Spleen (tissue), 11 donors: ENCODE measurements around the gene WARS2. TPM values are rescaled to one million over a fixed set of nuclear protein-coding genes. Genes with fewer than 3 reads are reported as not detected.
"Not testable (repeated sequence)": the region's sequence is repeated elsewhere in the genome, so short reads cannot be mapped to it uniquely, and the experiment has no call there.

ENCODE experiments used
- DNase-seq: peaks from one replicate; pipeline ENCODE4 v3.0.0-alpha.2; 2020
- H3K27ac ChIP-seq, 8 donors: fragments of 200-600 bp; sonication (generic) in 7 of 8; 1 replicate in 4 of 8; 2 replicates in 4 of 8; pipeline versions ENCODE4 v1.5.0 to v1.8.0; 2016 to 2021; ENCODE audit warnings: inconsistent platforms in 4 of 8, mild to moderate bottlenecking in 4 of 8, moderate library complexity in 1 of 8
- H3K27me3 ChIP-seq, 7 donors: fragments of 200-600 bp; sonication (generic) in 6 of 7; replicated peaks in 1 of 7; 1 replicate in 4 of 7; 2 replicates in 3 of 7; pipeline versions ENCODE4 v1.5.0 to v1.8.0; 2016 to 2021; ENCODE audit warnings: inconsistent platforms in 3 of 7, mild to moderate bottlenecking in 1 of 7
- H3K36me3 ChIP-seq, 6 donors: fragments of 200-600 bp; sonication (generic) in 5 of 6; 1 replicate in 4 of 6; 2 replicates in 2 of 6; pipeline versions ENCODE4 v1.5.0 to v1.8.0; 2016 to 2021; ENCODE audit warnings: inconsistent platforms in 2 of 6
- H3K4me1 ChIP-seq, 6 donors: fragments of 200-600 bp; sonication (generic) in 5 of 6; 1 replicate in 3 of 6; 2 replicates in 3 of 6; pipeline versions ENCODE4 v1.5.0 to v1.8.0; 2016 to 2021; ENCODE audit warnings: inconsistent platforms in 3 of 6
- H3K4me3 ChIP-seq, 8 donors: fragments of 200-600 bp; sonication (generic) in 7 of 8; 1 replicate in 4 of 8; 2 replicates in 4 of 8; pipeline versions ENCODE4 v1.5.0 to v1.8.0; 2016 to 2021; ENCODE audit warnings: inconsistent platforms in 4 of 8, mild to moderate bottlenecking in 4 of 8, moderate library complexity in 2 of 8
- H3K9me3 ChIP-seq, 8 donors: fragments of 200-600 bp; sonication (generic) in 7 of 8; 1 replicate in 4 of 8; 2 replicates in 4 of 8; pipeline versions ENCODE4 v1.5.0 to v1.8.0; 2016 to 2021; ENCODE audit warnings: inconsistent platforms in 4 of 8
- POLR2A ChIP-seq, 3 donors: fragments of 450-650 bp; IDR thresholded peaks; one replicate each; pipeline ENCODE4 v1.5.1; 2017; ENCODE audit warnings: antibody characterized with exemption in 3 of 3, mild to moderate bottlenecking in 1 of 3
- POLR2AphosphoS5 ChIP-seq, 3 donors: sonication (generic); formaldehyde crosslinking; IDR thresholded peaks; one replicate each; pipeline ENCODE4 v1.5.1; 2017; ENCODE audit warnings: antibody characterized with exemption in 3 of 3
- WGBS, 5 donors: extraction: QIAGEN DNeasy Blood & Tissue Kit in 3 of 5; methylation state at CpG; one replicate each; pipeline versions ENCODE4 v1.1.5 to v1.1.7; 2013 to 2018; 5-methylcytosine and 5-hydroxymethylcytosine counted together
- intact Hi-C: fragments of 100-400 bp; cut with DNase I; formaldehyde crosslinking; loops from one replicate; pipeline ENCODE4 v1.15.0; 2023; ENCODE audit warnings: low total_unique reads
- polyA plus RNA-seq, 3 donors: library from polyadenylated mRNA; stranded (reverse); fragments of 200-250 nt; gene quantifications; one replicate each; pipeline ENCODE4 v1.2.1, GENCODE V29; 2013
- total RNA-seq, 7 donors: library from RNA; depleted of rRNA in 3 of 7; stranded (reverse); fragments of >200 nt in 3 of 7; fragmentation: NEBNext Ultra II Directional in 4 of 7; extraction: Animal tissue kit (Norgen Biotek cat#: 25700) in 4 of 7; gene quantifications; one replicate each; pipeline versions ENCODE4 v1.1.0 to v1.2.1, GENCODE V29; 2016 to 2021
- TF ChIP-seq, protein P1 (sequence below), 11 experiments: fragments of 200-600 bp in 7 of 11; fragments of 450-650 bp in 4 of 11; sonication (generic) in 4 of 11; IDR thresholded peaks in 8 of 11; conservative IDR thresholded peaks in 3 of 11; 1 replicate in 7 of 11; 2 replicates in 4 of 11; pipeline versions ENCODE4 v1.4.0 to v1.8.0; 2016 to 2021; ENCODE audit warnings: antibody characterized with exemption in 11 of 11, inconsistent platforms in 4 of 11, mild to moderate bottlenecking in 1 of 11
- donor health status: healthy with polysubstance abuse.
- donor health status: DM: no; HTN: no; CAD: no; lungs with moderate emphysema.
- donor health status: DM: no; HTN: no; CAD: no.
- donor health status: Bipolar disorder and iron deficiency.
- donor health status: healthy.
- donor health status: DM: no; HTN: no; CAD: no.
- donor health status: DM: yes; HTN: yes; CAD: no.

WARS2 gene
- total and polyA plus RNA-seq, 10 donors, result 2.9 to 13.0 (median 8.5) TPM

GRCh38 chr1:119159111-119159510 lies 18.7 kb upstream of the WARS2 start:
- Histone ChIP-seq H3K36me3 (peaks cover 0 to 82% (median 32%) of the 10 kb centered on the region in 6 donors), H3K27me3 (no peaks in the 10 kb centered on the region), H3K4me1 (no peaks in the 10 kb centered on the region), H3K27ac (no peak overlapping the region), H3K4me3 (no peak overlapping the region), H3K9me3 (no peaks in the 10 kb centered on the region)
- no peak for TF ChIP-seq POLR2A (IDR thresholded peaks at IDR 0.05)
- TF ChIP-seq, protein P1, sequence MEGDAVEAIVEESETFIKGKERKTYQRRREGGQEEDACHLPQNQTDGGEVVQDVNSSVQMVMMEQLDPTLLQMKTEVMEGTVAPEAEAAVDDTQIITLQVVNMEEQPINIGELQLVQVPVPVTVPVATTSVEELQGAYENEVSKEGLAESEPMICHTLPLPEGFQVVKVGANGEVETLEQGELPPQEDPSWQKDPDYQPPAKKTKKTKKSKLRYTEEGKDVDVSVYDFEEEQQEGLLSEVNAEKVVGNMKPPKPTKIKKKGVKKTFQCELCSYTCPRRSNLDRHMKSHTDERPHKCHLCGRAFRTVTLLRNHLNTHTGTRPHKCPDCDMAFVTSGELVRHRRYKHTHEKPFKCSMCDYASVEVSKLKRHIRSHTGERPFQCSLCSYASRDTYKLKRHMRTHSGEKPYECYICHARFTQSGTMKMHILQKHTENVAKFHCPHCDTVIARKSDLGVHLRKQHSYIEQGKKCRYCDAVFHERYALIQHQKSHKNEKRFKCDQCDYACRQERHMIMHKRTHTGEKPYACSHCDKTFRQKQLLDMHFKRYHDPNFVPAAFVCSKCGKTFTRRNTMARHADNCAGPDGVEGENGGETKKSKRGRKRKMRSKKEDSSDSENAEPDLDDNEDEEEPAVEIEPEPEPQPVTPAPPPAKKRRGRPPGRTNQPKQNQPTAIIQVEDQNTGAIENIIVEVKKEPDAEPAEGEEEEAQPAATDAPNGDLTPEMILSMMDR (IDR thresholded peaks at IDR 0.05 in 8 of 11, conservative IDR thresholded peaks at IDR 0.05 in 3 of 11), result no peak
- TF ChIP-seq POLR2AphosphoS5 (IDR thresholded peaks at IDR 0.05), result no peak
- intact Hi-C loops, result no loop called here
- no peak for DNase-seq
- 79 to 88% (median 84%) methylated on average over 2 of the region's 2 CpGs for WGBS, 5 donors

DNA sequence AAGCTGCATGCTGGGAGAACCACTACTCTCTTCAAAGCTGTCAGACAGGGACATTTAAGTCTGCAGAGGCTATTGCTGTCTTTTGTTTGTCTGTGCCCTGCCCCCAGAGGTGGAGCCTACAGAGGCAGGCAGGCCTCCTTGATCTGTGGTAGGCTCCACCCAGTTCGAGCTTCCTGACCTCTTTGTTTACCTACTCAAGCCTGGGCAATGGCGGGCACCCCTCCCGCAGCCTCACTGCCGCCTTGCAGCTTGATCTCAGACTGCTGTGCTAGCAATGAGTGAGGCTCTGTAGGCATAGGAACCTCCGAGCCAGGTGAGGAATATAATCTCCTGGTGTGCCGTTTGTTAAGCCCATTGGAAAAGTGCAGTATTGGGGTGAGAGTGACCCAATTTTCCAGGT lies 16.3 kb upstream of the WARS2 start:
- not testable (repeated sequence) for DNase-seq
- WGBS, 5 donors, result 92 to 97% (median 95%) methylated on average over 6 of the region's 6 CpGs

DNA sequence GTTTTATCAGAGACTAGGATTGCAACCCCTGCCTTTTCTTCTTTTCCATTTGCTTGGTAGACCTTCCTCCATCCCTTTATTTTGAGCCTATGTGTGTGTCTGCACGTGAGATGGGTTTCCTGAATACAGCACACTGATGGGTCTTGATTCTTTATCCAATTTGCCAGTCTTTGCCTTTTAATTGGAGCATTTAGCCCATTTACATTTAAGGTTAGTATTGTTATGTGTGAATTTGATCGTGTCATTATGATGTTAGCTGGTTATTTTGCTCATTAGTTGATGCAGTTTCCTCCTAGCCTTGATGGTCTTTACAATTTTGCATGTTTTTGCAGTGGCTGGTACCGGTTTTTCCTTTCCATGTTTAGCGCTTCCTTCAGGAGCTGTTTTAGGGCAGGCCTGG lies 14.6 kb upstream of the WARS2 start:
- H3K9me3 ChIP-seq, H3K27me3 ChIP-seq, H3K4me3 ChIP-seq, intact Hi-C loops, DNase-seq, H3K27ac ChIP-seq, H3K4me1 ChIP-seq: not testable (repeated sequence)
- 93 to 98% (median 94%) methylated on average over 4 of the region's 4 CpGs for WGBS, 5 donors
- H3K36me3 ChIP-seq, result peaks cover 0 to 44% (median 22%) of the 10 kb centered on the region in 6 donors

More for the DNA sequence above, 16.3 kb upstream of the WARS2 start:
- peaks cover 0 to 61% (median 28%) of the 10 kb centered on the region in 6 donors for H3K36me3 ChIP-seq
- H3K9me3 ChIP-seq, H3K27ac ChIP-seq, H3K27me3 ChIP-seq, H3K4me3 ChIP-seq, H3K4me1 ChIP-seq, intact Hi-C loops: not testable (repeated sequence)

DNA sequence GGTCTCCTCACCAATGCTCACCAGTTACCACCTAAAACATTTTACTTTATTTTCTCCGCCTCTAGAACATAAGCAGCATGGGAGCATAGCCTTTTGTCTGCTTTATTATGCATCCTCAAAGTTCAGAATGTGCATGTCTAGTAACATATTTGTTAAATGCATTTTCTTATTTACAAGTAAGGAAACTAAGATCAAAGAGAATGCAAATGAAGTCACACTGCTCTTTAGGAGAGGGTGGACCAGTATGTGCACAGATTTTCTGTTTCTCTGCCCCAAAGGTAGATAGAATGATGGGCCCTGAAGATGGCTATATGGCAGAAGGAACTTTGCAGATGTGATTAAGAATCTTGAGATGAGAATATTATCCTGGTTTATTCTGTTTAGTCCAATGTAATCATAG lies 9.7 kb upstream of the WARS2 start:
- TF ChIP-seq, protein P1 (IDR thresholded peaks at IDR 0.05 in 8 of 11, conservative IDR thresholded peaks at IDR 0.05 in 3 of 11), result no peak
- no peak for TF ChIP-seq POLR2A (IDR thresholded peaks at IDR 0.05)
- TF ChIP-seq POLR2AphosphoS5 (IDR thresholded peaks at IDR 0.05), result no peak
- Histone ChIP-seq H3K4me1 (no peaks in the 10 kb centered on the region), H3K27ac (no peak overlapping the region), H3K36me3 (peaks cover 0 to 34% (median 0%) of the 10 kb centered on the region in 6 donors), H3K4me3 (no peak overlapping the region), H3K9me3 (no peaks in the 10 kb centered on the region), H3K27me3 (no peaks in the 10 kb centered on the region)
- WGBS, 5 donors, result 94 to 100% (median 97%) methylated on average over 1 of the region's 1 CpG
- no peak for DNase-seq
- intact Hi-C loops, result no loop called here

DNA sequence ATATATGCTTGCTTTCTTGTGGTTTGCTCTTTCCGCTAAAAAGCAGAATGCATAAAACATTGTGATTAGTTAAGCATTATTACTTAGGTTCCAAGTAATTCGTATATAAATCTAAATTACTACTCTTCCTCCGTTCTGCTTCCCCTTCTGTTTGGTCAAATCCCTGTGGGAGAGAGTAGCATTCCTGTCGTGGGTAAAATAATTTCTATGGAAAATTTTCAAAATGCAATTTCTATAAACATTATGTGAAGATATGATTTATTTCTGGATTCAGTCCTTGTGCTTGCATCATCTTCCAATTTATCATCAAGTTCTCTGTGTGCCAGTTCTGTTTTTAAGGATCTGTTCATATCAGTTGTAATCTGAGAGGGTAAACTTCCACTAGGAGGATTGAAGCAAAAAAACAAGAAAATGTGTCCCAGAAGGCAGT lies 7.2 kb upstream of the WARS2 start:
- intact Hi-C loops, result no loop called here
- Histone ChIP-seq H3K4me1 (peaks cover 0 to 5% (median 3%) of the 10 kb centered on the region in 6 donors), H3K27me3 (no peaks in the 10 kb centered on the region), H3K36me3 (peaks cover 0 to 43% (median 0%) of the 10 kb centered on the region in 6 donors), H3K27ac (no peak overlapping the region), H3K4me3 (no peak overlapping the region), H3K9me3 (no peaks in the 10 kb centered on the region)
- TF ChIP-seq, protein P1 (IDR thresholded peaks at IDR 0.05 in 8 of 11, conservative IDR thresholded peaks at IDR 0.05 in 3 of 11), result no peak
- TF ChIP-seq POLR2A (IDR thresholded peaks at IDR 0.05) (no peak), POLR2AphosphoS5 (IDR thresholded peaks at IDR 0.05) (no peak)
- no peak for DNase-seq
- WGBS, 5 donors, result 79 to 94% (median 91%) methylated on average over 4 of the region's 4 CpGs
